Trophoblast cell (in vitro differentiated cells and primary cell): ENCODE data around the gene RXFP4.
A peak's percentile ranks its signal among the peaks of the same experiment; 100 is the strongest.

Experiments
- DNase-seq, 2 donors: peaks; one replicate each; pipeline ENCODE4 v3.0.0-alpha.2; 2016
- H2AFZ ChIP-seq: 2 replicates; pipeline ENCODE4 v1.6.1; 2013; ENCODE audit warnings: low read length, moderate library complexity, mild to moderate bottlenecking; ENCODE audit not compliant: insufficient read depth, poor library complexity
- H2AK5ac ChIP-seq: 2 replicates; pipeline ENCODE4 v1.6.1; 2013; ENCODE audit warnings: mild to moderate bottlenecking, low read length
- H2BK120ac ChIP-seq: 2 replicates; pipeline ENCODE4 v1.6.1; 2013; ENCODE audit warnings: low read length, mild to moderate bottlenecking, moderate library complexity; ENCODE audit not compliant: insufficient read depth, poor library complexity
- H2BK12ac ChIP-seq: 2 replicates; pipeline ENCODE4 v1.6.1; 2013; ENCODE audit warnings: mild to moderate bottlenecking, low read length, moderate library complexity
- H2BK5ac ChIP-seq: 2 replicates; pipeline ENCODE4 v1.6.1; 2013; ENCODE audit warnings: low read length, low read depth, moderate library complexity, mild to moderate bottlenecking; ENCODE audit not compliant: poor library complexity
- H3K14ac ChIP-seq: 2 replicates; pipeline ENCODE4 v1.6.1; 2013; ENCODE audit warnings: mild to moderate bottlenecking, low read length
- H3K18ac ChIP-seq: 2 replicates; pipeline ENCODE4 v1.6.1; 2013; ENCODE audit warnings: mild to moderate bottlenecking, low read length
- H3K23ac ChIP-seq: 2 replicates; pipeline ENCODE4 v1.6.1; 2013; ENCODE audit warnings: low read length
- H3K27ac ChIP-seq: 2 replicates; pipeline ENCODE4 v1.5.1; 2013; ENCODE audit warnings: low read depth, mild to moderate bottlenecking, inconsistent platforms, low read length, moderate library complexity
- H3K27me3 ChIP-seq: 2 replicates; pipeline ENCODE4 v1.6.1; 2013; ENCODE audit warnings: inconsistent platforms, mild to moderate bottlenecking, low read length, moderate library complexity; ENCODE audit not compliant: insufficient read depth
- H3K36me3 ChIP-seq, 2 experiments: 1 replicate in 1 of 2; 2 replicates in 1 of 2; pipeline ENCODE4 v1.6.1; 2013; ENCODE audit warnings: low read length in 2 of 2, mild to moderate bottlenecking in 2 of 2, moderate library complexity in 1 of 2; ENCODE audit not compliant: insufficient read depth in 2 of 2, control insufficient read depth in 1 of 2
- H3K4ac ChIP-seq: 2 replicates; pipeline ENCODE4 v1.6.1; 2013; ENCODE audit warnings: low read depth, mild to moderate bottlenecking, low read length, moderate library complexity
- H3K4me1 ChIP-seq, 2 experiments: 1 replicate in 1 of 2; 2 replicates in 1 of 2; pipeline ENCODE4 v1.6.1; 2013; ENCODE audit warnings: low read length in 2 of 2, mild to moderate bottlenecking in 2 of 2, moderate library complexity in 1 of 2; ENCODE audit not compliant: insufficient read depth in 2 of 2, control insufficient read depth in 1 of 2
- H3K4me2 ChIP-seq: 2 replicates; pipeline ENCODE4 v1.6.1; 2013; ENCODE audit warnings: inconsistent platforms, mild to moderate bottlenecking, low read length, moderate library complexity
- H3K4me3 ChIP-seq: 2 replicates; pipeline ENCODE4 v1.5.1; 2013; ENCODE audit warnings: mild to moderate bottlenecking, low read depth, low read length, inconsistent platforms
- H3K79me1 ChIP-seq: one replicate; pipeline ENCODE4 v1.6.1; 2013; ENCODE audit warnings: low read length
- H3K79me2 ChIP-seq: 2 replicates; pipeline ENCODE4 v1.6.1; 2013; ENCODE audit warnings: low read length, mild to moderate bottlenecking; ENCODE audit not compliant: control insufficient read depth, insufficient read depth, poor library complexity
- H3K9ac ChIP-seq: 2 replicates; pipeline ENCODE4 v1.6.1; 2013; ENCODE audit warnings: mild to moderate bottlenecking, low read length
- H3K9me3 ChIP-seq: 2 replicates; pipeline ENCODE4 v1.6.1; 2013; ENCODE audit warnings: low read depth, mild to moderate bottlenecking, control low read depth, inconsistent platforms, low read length; ENCODE audit not compliant: insufficient read depth
- H4K12ac ChIP-seq: 2 replicates; pipeline ENCODE4 v1.6.1; 2013; ENCODE audit warnings: low read depth, mild to moderate bottlenecking, low read length, moderate library complexity
- H4K8ac ChIP-seq: 2 replicates; pipeline ENCODE4 v1.6.1; 2013; ENCODE audit warnings: low read depth, mild to moderate bottlenecking, low read length, moderate library complexity
- H4K91ac ChIP-seq: one replicate; pipeline ENCODE4 v1.6.1; 2013; ENCODE audit warnings: low read depth, mild to moderate bottlenecking, low read length, moderate library complexity
- WGBS: extraction: QIAGEN DNeasy Blood & Tissue Kit; methylation state at CpG from one replicate; pipeline ENCODE4 v1.1.7; 2013; ENCODE audit warnings: missing lambda C conversion rate; ENCODE audit not compliant: insufficient read length, insufficient coverage; ENCODE audit errors: extremely low coverage; 5-methylcytosine and 5-hydroxymethylcytosine counted together

The RXFP4 gene

GRCh38 chr1:155973723-155974122, 32.3 kb downstream of the RXFP4 start:
- Histone ChIP-seq H3K27ac (no peak overlapping the region), H2AK5ac (no peak overlapping the region), H3K9me3 (no peaks in the 10 kb centered on the region), H2BK5ac (no peak overlapping the region), H3K18ac (no peak overlapping the region), H2BK12ac (no peak overlapping the region), H3K4me1 (peaks cover 24 to 25% of the 10 kb centered on the region in 2 experiments), H3K36me3 (peaks cover 14 to 15% of the 10 kb centered on the region in 2 experiments), H2BK120ac (no peak overlapping the region), H3K27me3 (no peaks in the 10 kb centered on the region), H3K23ac (no peak overlapping the region), H3K4ac (no peak overlapping the region), H3K79me1 (peaks cover 14% of the 10 kb centered on the region), H3K4me3 (no peak overlapping the region), H3K14ac (no peak overlapping the region), H4K12ac (no peak overlapping the region), H3K79me2 (peaks cover 41% of the 10 kb centered on the region), H3K9ac (no peak overlapping the region), H4K91ac (no peak overlapping the region), H3K4me2 (no peak overlapping the region), H4K8ac (no peak overlapping the region), H2AFZ (no peak overlapping the region)
- no CpG with 5 or more reads among the region's 3 CpGs for WGBS
- no peak for DNase-seq

GRCh38 chr1:155974208-155975115, 33.0 kb downstream of the RXFP4 start:
- DNase-seq, result no peak
- no CpG with 5 or more reads among the region's 13 CpGs for WGBS
- H3K79me2 ChIP-seq, result peaks cover 42% of the 10 kb centered on the region

GRCh38 chr1:155975375-155976061, 34.1 kb downstream of the RXFP4 start:
- Histone ChIP-seq H3K27ac (no peak overlapping the region), H3K79me2 (peaks cover 40% of the 10 kb centered on the region), H3K27me3 (no peaks in the 10 kb centered on the region), H2BK120ac (no peak overlapping the region), H4K91ac (no peak overlapping the region), H3K4me1 (peaks cover 32 to 40% of the 10 kb centered on the region in 2 experiments), H3K18ac (no peak overlapping the region), H2BK5ac (no peak overlapping the region), H2AK5ac (no peak overlapping the region), H3K9me3 (no peaks in the 10 kb centered on the region), H2BK12ac (no peak overlapping the region), H3K36me3 (peaks cover 3 to 4% of the 10 kb centered on the region in 2 experiments), H3K4me3 (no peak overlapping the region), H3K9ac (no peak overlapping the region), H2AFZ (no peak overlapping the region), H3K79me1 (peaks cover 25% of the 10 kb centered on the region), H3K4me2 (peak overlapping the region; percentile 84), H3K23ac (no peak overlapping the region), H3K14ac (peak overlapping the region; percentile 8), H4K12ac (no peak overlapping the region), H4K8ac (no peak overlapping the region), H3K4ac (peak overlapping the region; percentile 99)
- WGBS, result no CpG with 5 or more reads among the region's 4 CpGs
- DNase-seq, result no peak

More at GRCh38 chr1:155974208-155975115, 33.0 kb downstream of the RXFP4 start:
- Histone ChIP-seq H3K4ac (peak overlapping the region; percentile 99), H3K23ac (no peak overlapping the region), H3K4me1 (peaks cover 31 to 32% of the 10 kb centered on the region in 2 experiments), H3K4me2 (no peak overlapping the region), H3K18ac (peak overlapping the region; percentile 44), H3K9me3 (no peaks in the 10 kb centered on the region), H3K36me3 (peaks cover 7 to 8% of the 10 kb centered on the region in 2 experiments), H2AK5ac (no peak overlapping the region), H3K27me3 (no peaks in the 10 kb centered on the region), H2AFZ (peak overlapping the region; percentile 17), H2BK5ac (no peak overlapping the region), H3K27ac (no peak overlapping the region), H3K9ac (no peak overlapping the region), H3K4me3 (no peak overlapping the region), H4K12ac (no peak overlapping the region), H4K91ac (no peak overlapping the region), H4K8ac (no peak overlapping the region), H3K79me1 (peaks cover 22% of the 10 kb centered on the region), H2BK12ac (no peak overlapping the region), H2BK120ac (no peak overlapping the region), H3K14ac (no peak overlapping the region)

GRCh38 chr1:155976062-155976912, 34.8 kb downstream of the RXFP4 start:
- peak in 1 of 2 donors; percentile 45 for DNase-seq
- WGBS, result no CpG with 5 or more reads among the region's 14 CpGs
- peak overlapping the region; percentile 99 for H3K4ac ChIP-seq

More at GRCh38 chr1:155976062-155976912, 34.8 kb downstream of the RXFP4 start:
- Histone ChIP-seq H3K79me2 (peaks cover 40% of the 10 kb centered on the region), H3K4me1 (peaks cover 30 to 40% of the 10 kb centered on the region in 2 experiments), H3K18ac (no peak overlapping the region), H3K27me3 (no peaks in the 10 kb centered on the region), H3K36me3 (peaks cover 3 to 4% of the 10 kb centered on the region in 2 experiments), H2BK120ac (no peak overlapping the region), H3K9ac (no peak overlapping the region), H2BK5ac (no peak overlapping the region), H4K91ac (no peak overlapping the region), H2AK5ac (no peak overlapping the region), H3K4me3 (no peak overlapping the region), H2BK12ac (no peak overlapping the region), H3K9me3 (no peaks in the 10 kb centered on the region), H4K12ac (no peak overlapping the region), H3K79me1 (peaks cover 26% of the 10 kb centered on the region), H2AFZ (no peak overlapping the region), H3K23ac (no peak overlapping the region), H3K27ac (no peak overlapping the region), H3K4me2 (peak overlapping the region; percentile 84), H3K14ac (no peak overlapping the region), H4K8ac (no peak overlapping the region)
